Hematopoietic multipotent progenitor cell treated with erythropoietin and hydrocortisone succinate and interleukin-3 and kit ligand, for 6 days (in vitro differentiated cells): ENCODE data around the gene PKM.

Source experiments
- DNase-seq: peaks from one replicate; pipeline ENCODE4 v3.0.0-alpha.2; 2015

The PKM gene

GRCh38 chr15:72199721-72200212, 31.2 kb downstream of the PKM start:
- DNase-seq: peak; percentile 88

DNA sequence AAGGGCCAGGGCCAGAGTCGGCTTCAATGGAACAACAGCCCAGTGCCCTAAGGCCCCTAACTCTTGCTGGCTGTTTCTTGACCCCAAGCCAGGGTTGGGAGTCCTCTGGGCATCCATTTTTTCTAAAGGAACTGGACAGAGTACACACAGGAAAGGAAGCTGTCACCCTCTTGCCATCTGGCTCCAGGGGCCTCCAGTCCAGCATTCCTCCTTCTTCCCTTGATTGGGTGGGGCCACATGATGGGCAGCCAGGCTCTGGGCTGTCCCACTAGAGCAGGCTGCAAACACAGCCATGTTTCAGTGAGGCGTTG, 31.8 kb downstream of the PKM start:
- no peak for DNase-seq

GRCh38 chr15:72198356-72199204, 32.4 kb downstream of the PKM start:
- DNase-seq: no peak

DNA sequence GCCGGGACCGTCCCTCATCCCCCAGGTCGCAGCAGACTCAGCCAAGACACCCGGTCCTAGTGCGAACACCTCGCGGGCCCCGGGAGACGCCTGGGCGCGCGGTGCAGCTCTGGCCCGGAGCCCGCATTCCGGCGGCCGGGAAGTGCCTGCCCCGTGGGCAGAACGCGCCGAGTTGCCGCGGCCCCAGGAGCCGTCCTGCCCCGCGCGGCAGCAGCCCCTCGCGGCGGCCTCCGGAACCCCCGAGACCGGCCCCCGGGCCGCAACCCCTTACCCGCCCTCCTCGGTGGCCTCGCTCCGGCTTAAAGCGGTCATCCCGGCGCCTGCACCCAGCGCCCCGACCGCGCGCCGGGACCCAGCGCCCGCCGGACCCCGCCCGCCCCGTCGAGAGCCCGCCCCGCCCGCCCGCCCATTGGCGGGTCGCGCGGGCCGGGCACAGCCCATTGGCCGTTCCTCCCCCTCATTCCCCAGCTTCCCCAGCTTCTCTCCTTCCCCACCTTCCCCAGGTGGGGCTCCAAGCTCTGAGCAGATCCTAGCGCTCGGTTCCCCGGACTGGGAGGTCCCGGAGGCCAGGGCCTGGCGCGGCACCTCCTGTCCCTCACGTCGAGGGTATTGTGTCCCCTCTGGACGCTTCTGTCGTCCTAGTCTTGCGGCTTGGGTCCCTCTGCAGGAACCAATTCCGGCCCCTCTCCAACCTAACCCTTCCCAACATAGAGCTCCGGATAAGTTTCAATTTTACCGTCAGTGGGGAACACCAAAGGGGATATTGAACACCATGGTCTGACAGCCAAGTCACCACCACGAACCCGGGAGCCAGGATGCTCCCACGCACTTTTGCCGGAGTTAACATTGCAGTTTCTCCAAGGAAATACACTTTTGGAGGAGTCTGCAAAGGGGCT, 33.3 kb downstream of the PKM start, which contains the start of gene GRAMD2A:
GRAMD2A (minus strand) TSS at position 328 of the 896 bp plus-strand sequence.
- peak; percentile 38 for DNase-seq

DNA sequence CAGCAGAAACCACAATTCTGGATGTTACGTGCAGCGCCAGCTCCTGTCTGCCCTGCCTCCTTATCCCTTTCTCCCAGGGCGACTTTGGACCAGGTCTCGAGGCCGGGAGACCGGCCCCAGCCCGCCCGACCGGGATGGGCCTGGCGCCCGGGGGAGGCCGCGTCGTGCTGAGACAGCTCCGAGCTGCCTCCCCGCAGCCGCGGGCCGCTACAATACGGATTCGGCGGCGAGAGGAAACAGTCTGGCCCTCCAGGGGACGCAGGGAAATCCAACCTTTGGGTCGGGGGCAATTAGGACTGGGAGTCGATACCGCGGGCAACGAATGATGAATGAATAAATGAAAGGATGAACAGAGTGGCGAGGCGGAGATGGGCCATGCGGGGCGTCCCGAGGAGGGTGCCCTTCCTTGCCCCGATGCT, 33.9 kb downstream of the PKM start:
- DNase-seq: no peak

- DNase-seq: no peak
Observed at GRCh38 chr15:72196409-72197040, 34.5 kb downstream of the PKM start.

- DNase-seq: peak; percentile 63
Observed at GRCh38 chr15:72195101-72195511, 35.9 kb downstream of the PKM start.

DNA sequence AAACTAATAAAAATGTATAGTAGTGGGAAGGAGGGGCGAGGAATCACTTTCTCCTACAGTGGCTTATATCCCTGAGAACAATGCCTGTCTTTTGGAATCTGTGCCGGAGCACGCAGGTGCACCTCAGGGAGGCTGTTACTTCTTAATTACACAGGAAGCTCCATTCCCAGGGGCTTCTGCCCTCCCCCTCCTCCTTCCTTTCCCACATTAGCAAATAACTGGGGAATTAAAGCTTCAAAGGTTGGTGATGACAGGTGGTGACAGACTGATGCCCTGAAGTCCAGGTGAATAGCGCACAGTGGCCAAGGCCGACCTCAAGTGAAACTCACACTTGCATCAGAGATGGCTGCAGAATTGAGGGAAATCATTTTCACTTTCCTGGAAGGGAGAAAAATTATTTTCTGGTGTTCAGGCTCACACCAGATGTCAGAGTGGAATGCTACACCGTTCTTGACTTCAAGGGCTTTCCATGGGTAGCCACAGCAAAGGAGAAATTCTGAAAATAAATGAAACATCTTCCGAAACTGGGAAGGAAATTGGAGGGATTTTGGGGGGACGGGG, 37.1 kb downstream of the PKM start:
- no peak for DNase-seq

DNA sequence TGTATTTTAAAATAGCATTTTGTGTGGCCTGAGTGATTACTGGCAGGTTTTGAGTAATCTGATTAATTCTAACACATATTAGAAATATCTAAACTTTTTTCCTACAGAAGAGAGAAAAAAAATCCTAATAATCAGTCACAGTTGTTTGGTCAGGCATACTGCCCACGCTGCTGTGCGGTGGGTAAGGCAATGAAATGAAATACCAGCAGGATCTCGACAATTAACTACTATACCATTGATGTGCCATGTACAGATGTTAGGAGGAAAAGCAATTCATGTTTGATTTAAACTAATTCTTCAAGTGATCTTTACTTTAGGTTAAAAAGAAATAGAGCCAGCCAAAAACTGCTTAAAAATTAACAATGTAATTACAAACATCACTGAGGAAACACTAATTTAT, 38.6 kb downstream of the PKM start:
- no peak for DNase-seq

DNA sequence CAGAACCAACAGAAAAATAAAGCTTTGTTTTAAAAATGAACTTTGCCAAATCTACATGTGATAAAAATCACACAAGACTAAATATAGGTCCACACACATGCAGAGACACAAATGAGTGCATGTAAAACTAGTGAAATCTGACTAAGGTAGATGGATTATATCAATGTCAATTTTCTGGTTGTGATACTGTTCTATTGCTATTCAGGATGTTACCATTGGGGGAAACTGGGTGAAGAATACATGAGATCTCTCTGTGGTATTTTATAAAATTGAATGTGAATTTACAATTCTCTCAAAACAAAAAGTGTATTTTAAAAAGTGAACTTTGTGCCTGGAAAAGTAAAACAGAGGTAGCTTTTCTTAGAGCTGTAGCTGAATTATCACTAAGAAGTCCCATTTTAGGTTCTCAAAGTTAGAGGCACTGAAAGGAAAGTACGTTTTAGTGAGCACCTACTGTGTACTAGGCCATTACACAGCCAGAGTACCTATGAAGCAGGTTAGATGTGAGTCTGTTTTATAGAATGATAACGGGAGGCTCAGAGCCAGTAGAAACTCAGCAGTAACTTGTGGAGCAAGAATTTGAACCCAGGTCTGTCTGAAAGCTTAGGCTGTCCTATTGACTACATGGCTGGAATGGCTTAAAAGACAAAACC, 41.6 kb downstream of the PKM start:
- no peak for DNase-seq

GRCh38 chr15:72184165-72184811, 46.7 kb downstream of the PKM start:
- no peak for DNase-seq

GRCh38 chr15:72183781-72184164, 47.2 kb downstream of the PKM start:
- DNase-seq: no peak

DNA sequence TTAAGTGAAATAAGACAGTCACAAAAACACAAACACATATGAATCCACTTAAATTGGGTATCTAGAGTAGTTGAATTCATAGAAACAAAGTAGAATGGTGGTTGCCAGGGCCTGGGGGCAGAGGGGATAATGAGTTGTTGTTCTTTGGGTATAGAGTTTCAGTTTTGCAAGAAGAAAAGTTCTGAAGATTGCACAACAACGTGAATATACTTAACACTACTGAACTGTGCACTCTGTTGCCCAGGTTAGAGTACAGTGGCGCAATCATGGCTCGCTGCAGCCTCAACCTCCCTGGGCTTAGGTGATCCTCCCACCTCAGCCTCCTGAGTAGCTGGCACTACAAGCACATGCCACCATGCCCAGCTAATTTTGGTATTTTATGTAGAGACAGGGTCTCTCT, 48.3 kb downstream of the PKM start:
- DNase-seq: no peak

DNA sequence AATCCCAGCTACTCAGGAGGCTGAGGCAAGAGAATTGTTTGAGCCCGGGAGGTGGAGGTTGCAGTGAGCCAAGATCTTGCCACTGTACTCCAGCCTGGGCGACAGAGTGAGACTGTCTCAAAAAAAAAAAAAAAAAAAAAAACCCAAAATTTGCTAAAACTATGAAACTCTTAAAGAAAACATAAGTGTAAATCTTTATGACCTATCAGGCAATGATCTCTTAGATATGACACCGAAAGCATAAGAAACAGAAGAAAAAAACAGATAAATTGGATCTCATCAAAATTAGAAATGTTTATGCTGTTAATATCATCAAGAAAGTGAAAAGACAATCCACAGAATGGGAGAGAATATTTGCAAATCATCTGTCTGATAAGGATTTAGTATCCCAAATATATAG, 48.7 kb downstream of the PKM start:
- no peak for DNase-seq

DNA sequence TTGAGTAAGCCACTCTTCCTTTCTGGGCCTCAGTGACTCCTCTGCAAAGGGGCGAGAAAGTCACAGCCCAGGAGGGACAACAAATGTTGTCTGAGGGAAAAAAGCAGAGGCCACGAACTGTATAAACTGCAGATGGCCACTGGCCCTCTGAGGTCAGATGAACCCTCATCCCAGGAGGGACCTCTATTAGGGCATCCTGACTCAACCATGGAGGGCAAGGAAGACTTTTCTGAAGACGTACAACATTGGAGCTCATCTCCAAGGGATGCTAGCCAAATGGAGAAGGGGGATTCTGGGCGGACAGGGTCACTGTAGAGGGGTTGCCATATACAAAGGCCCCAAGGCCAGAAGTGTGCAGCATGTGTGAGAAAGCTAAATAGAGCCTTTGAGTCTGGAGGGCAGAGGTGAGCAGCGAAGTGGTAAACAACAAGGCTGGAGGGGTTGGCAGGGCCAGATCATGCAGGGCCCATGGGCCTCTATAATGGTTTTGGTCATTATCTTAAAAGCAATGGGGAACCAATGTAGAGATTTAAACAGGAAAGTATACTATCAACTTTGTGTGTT, 50.1 kb downstream of the PKM start:
- no peak for DNase-seq

DNA sequence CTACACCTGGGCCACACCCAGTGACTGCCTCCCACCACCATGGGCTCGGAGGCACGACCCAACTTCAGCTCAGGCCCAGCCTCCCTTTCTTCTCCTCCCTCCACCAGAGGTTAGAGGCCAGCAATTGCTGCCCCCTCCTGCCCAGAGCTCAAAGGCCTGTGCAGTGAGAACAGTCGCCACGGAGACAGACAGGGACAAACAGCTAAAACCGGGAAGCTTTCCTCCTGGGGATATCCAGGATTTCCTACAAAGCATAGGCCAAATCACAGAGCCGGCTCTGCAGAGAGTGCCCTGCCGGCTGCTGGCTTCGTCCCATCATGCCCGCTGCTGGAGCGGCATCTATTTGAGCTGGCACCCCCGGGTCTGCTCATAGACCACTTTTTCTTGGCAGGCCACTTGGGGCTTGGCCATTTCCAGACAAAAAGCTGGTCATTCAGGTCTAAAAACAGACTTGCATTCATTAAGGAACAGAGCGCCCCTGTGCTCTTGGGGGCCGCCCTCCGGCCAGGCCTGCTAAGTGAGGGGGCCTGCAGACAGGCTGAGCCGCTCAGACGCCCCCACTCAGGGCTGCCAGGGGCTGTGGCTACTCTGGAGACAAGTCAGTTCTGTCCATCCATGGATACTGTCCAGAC, 50.9 kb downstream of the PKM start:
- no peak for DNase-seq

GRCh38 chr15:72178976-72179585, 51.9 kb downstream of the PKM start:
- DNase-seq: no peak

- no peak for DNase-seq
Observed at GRCh38 chr15:72176743-72177142, 54.2 kb downstream of the PKM start.

GRCh38 chr15:72176159-72176558, 54.8 kb downstream of the PKM start:
- no peak for DNase-seq

DNA sequence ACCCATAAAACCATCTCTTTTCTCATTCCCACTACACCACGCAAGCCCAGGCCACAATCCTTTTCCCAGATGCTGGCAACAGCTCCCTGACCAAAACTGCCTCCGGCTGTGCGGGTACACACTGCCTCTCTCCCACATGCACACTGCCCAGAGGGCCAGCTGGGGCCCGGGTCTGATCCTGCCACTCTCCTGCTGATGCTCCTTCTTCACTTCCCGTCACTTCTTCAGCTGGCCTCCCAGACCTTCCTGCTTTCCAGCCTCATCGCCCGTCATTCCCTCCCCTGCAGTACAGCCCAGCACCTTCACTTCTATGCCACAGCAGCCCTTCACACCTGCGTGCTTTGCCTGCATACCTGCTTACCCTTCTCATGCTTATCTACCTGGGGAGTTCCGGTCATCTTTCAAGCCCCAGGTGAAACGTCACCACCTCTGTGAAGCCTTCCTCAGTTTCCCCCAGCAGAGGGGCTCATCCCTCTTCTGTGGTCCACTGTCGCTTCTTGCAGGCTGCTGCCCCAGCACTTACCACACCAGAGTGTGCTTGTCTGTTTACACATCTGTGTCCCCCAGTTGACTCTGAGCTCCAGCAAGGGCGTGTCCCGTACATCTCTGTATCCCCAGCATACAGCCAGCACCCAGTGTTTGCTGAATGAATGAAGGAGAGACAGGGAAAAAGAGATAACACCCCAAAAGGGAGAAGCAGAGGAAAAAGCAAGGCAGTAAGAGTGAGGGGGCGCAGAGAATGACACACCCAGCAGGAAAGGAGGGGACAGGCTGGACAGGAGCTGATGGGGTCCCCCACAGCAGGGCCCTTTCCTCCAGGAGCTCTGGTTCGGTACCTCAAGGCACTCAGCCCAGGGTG, 55.6 kb downstream of the PKM start:
- DNase-seq: no peak
